GM18909 (cell line): Measurements from ENCODE around the gene PSME1.

Experiments
- ATAC-seq: cut with Tn5 transposase; IDR thresholded peaks from one replicate; pipeline ENCODE4 v1.9.1; 2021; ENCODE audit warnings: mild to moderate bottlenecking; ENCODE audit not compliant: unreplicated experiment, poor library complexity

PSME1 gene

DNA sequence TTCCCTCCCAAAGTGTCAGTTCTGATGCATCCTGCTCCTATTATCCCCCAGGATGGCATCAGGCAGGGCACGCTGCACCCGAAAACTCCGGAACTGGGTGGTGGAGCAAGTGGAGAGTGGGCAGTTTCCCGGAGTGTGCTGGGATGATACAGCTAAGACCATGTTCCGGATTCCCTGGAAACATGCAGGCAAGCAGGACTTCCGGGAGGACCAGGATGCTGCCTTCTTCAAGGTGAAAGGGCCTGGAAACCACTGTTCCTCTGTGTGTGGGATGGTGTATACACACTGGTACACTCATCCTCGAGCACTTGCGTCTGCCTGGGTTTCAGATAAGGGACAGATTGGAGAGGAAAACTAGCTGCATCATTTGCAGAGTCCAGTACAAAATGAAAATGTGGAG is 26.1 kb downstream of the PSME1 start:
- ATAC-seq, result no peak

DNA sequence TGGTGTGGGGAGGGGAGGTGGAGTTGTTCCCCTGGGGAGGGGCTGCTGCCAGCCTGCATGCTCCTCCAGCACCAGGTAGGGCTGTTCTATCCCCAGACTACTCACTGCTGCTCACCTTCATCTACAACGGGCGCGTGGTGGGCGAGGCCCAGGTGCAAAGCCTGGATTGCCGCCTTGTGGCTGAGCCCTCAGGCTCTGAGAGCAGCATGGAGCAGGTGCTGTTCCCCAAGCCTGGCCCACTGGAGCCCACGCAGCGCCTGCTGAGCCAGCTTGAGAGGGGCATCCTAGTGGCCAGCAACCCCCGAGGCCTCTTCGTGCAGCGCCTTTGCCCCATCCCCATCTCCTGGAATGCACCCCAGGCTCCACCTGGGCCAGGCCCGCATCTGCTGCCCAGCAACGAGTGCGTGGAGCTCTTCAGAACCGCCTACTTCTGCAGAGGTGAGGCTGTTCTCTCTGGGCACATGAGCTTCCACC is 28.6 kb downstream of the PSME1 start:
- no peak for ATAC-seq

DNA sequence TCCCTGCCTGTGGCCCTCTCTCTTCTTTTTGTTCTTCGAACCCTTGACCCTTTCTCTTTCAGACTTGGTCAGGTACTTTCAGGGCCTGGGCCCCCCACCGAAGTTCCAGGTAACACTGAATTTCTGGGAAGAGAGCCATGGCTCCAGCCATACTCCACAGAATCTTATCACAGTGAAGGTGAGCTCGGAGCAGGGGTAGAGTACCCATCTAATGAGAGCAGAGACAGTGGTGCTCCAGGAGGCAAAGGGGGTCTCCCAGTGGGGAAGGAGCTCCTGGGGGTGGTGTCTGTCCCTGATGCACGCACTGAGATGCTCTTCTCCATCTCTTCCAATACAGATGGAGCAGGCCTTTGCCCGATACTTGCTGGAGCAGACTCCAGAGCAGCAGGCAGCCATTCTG is 29.8 kb downstream of the PSME1 start:
- ATAC-seq, result no peak

DNA sequence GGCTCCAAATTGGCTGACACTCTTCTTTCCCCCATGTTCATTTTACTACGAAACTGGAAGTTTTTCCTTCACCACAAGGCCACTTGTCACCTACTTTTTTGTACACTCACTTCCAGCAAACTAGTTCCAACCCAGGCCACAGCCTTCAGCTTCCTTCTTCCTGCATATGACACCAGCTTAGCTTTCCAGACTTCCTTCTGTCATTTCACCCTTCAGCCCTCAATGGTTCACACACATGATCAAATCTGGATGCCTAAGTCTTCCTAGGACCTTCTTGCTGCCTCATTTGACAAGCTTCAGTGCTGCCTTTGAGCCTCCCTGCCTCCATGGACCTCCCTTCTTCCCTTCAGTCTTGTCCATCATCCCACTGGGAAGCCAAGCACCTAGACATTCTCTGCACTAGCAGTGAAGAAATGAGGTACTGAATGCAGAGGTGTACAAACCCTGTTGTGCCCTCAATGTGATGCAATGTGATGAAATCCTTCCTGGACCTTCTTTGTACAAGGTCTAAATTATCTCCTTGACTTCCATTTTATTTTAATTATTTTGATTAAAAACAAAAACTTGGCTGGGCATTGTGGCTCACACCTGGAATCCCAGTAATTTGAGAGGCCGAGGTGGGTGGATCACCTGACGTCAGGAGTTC is 31.6 kb downstream of the PSME1 start:
- no peak for ATAC-seq

DNA sequence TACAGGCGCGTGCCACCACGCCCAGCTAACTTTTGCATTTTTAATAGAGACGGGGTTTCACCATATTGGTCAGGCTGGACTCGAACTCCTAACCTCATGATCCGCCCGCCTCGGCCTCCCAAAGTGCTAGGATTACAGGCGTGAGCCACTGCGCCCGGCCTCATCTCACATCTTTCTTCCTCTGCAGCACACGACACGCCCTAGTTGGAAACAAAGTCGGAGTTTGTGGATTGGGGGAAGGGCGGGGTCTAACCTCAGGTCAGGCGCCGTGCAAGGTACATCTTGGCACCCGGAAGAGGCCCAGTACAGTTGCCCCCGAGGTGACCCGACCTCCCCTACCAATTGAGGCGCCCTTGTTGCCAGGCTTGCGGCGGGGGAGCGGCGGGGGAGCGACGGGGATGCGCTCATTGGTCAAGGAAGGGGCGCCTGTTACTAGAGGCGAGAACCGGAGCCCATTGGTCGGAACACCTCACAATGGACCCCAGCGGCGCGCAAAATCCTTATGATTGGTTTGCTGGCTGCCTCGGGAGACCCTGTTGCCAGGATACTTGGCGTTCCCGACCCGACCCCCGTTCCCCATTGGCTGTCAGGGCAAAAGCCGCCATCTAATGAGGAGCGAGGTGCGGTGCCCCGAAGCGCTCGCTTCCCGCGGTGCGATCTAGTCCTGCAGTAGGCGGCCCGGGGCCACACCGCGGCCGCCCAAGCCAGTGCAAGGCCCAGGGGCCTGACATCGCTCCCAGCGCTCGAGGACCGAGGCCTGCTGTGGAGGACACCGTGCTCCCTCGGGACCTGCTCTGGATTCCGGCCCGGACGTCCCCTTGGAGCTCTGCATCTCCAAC is 35.6 kb downstream of the PSME1 start, which contains the start of gene REC8:
Gene REC8 (plus strand): TSS at position 659 of the 839 bp plus-strand sequence. CDS start 473 bp downstream, outside the sequence.
- ATAC-seq, result peak; percentile 90

DNA sequence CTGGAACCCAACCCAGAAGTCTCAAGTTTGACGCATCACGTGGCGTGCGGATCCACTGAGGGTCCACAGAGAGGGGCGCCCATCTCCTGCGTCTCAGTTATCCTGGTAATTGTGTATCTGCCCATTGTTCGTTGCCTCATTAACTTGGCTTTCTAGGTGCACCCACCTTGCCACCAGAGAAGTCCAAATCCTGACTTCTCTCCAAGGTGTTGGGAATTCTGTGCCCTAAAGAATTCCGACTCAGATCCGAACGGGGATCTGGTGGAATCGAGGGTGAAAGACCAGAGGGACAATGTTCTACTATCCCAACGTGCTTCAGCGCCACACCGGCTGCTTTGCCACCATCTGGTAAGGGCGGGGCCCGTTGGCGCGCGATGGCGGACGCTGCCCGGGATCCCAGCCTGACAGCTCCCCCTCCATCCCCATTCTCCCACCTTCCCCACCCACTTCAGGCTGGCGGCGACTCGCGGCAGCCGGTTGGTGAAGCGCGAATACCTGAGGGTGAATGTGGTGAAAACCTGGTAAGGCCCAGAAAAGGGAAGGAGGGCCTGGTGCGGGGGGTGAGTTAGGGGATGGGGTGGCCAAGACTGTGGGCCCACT is 36.4 kb downstream of the PSME1 start:
- ATAC-seq, result no peak

DNA sequence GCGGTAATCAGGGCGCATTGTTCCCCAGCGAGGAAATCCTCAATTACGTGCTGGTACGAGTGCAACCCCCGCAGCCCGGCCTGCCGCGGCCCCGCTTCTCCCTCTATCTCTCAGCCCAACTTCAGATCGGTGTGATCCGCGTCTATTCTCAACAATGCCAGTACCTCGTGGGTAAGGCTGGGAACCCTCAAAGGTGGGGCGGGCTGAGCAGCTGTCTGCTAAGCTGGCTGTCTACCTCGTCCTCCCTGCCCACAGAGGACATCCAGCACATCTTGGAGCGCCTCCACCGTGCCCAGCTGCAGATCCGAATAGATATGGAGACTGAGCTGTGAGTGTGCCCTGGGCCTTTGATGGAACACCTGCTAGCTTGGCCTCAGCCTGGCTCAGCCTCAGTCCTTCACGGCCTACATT is 36.9 kb downstream of the PSME1 start:
- no peak for ATAC-seq

DNA sequence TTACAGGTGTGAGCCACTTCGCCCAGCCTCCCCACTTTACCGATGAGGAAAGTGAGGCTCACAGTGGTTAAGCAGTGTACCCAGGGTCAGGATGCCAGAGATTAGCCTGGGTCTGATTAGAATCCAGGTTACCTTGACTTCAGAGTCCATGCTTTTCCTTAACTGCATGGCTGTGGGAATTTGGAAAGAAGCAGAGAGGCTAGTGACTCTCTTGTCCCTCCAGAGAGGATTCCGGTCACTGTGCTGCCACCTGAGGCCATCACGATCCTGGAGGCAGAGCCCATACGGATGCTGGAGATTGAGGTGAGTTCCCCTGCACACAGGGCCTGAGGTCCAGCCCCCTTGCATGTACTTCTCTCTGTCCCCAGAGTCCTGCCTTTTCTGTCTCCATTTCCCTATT is 40.6 kb downstream of the PSME1 start:
- ATAC-seq, result no peak

DNA sequence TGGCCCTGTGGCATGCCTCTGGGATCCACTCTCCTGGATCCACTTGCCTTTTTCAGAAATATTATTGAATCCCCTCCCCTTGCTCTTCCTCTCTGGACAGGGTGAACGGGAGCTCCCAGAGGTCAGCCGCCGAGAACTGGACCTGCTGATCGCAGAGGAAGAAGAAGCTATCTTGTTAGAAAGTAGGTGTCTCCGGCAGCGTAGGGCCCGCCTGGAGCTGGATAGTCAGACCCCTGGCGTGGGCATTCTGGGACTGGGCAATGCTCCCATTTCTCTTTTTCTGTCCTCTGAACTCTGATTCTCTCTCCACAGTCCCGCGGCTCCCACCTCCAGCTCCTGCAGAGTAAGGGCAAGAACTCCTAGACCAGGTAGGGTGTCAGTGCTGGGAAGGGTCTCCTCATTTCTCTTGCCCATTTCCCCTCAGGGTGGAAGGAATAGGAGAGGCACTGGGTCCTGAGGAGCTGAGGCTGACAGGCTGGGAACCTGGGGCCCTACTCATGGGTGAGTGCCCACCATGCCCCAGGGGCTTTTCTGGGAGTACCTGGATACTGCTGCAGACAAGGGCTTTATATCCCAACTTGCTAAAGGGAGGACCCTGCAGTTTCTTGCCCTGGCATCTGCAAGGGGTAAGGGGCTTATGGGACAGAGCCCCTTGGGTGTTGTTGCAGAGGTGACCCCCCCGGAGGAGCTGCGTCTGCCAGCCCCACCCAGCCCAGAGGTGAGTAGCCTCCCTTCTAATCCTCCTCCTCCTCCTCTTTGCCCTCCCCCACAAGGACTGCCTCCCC is 41.2 kb downstream of the PSME1 start:
- no peak for ATAC-seq

DNA sequence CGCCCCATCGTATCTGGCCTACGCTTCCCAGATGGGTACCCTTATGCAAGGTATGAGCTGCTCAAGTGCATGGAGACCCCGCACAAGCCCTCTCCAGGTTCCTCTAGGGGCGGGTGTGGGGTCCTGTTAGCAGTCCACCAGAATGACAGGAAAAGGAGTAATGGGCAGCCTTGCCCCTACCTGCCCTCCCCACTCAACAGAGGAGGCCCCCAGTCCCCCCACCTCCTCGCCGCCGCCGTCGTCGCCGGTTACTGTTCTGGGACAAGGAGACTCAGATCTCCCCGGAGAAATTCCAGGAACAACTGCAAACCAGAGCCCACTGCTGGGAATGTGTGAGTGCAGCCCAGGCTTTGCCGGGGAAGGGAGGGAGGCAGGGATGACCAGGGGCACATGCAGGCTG is 41.9 kb downstream of the PSME1 start:
- no peak for ATAC-seq

DNA sequence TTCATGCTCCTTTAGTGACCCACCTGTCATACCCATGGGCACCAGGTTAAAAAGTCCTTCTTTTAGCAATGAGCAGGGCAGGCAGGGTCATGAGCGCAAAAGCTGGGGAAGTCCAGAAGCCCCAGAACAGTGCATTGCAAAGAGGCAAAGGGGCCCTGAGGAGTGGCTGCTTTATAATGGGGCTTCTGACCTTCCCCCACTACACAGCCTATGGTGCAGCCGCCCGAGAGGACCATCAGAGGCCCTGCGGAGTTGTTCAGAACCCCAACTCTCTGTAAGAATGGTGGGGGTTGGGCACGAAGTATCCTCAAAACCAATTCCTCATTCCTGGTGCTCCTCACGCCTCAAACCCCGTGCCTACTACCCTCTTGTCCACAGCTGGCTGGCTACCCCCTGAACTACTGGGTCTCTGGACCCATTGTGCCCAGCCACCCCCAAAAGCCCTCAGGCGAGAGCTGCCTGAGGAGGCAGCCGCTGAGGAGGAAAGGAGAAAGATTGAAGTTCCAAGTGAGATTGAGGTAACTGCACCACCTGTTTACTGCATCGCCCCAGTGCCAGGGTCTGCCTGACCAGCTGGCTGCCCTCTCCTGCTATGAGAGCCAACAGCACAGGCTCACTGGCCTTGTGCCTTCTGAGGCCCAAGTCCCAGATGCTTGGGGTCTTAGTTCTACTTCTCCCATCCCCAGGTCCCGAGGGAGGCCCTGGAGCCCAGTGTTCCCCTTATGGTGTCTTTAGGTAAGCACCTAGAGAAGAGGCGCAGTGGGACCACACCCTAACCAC is 42.6 kb downstream of the PSME1 start:
- ATAC-seq, result no peak

DNA sequence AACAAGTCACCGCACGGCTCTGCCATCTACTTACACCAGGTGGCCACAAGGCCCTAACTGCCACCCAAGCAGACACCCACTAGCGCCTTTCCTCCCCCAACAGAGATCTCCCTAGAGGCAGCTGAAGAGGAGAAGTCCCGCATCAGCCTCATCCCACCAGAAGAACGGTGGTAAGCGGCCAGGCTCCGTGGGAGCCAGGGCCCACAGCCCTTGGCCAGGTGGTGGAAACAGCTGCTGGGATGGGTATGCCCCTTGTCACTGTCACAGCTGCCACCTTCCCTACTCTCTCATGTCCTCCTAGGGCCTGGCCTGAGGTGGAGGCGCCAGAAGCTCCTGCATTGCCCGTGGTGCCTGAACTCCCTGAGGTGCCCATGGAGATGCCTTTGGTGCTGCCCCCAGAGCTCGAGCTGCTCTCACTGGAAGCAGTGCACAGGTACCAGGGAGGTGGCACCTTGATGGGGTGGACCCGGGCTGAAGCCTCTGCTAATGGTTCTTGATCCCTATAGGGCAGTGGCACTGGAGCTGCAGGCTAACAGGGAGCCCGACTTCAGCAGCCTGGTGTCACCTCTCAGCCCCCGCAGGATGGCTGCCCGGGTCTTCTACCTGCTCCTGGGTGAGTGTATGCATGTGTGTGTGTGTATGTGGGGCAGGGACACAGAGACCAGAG is 43.4 kb downstream of the PSME1 start:
- ATAC-seq, result no peak

DNA sequence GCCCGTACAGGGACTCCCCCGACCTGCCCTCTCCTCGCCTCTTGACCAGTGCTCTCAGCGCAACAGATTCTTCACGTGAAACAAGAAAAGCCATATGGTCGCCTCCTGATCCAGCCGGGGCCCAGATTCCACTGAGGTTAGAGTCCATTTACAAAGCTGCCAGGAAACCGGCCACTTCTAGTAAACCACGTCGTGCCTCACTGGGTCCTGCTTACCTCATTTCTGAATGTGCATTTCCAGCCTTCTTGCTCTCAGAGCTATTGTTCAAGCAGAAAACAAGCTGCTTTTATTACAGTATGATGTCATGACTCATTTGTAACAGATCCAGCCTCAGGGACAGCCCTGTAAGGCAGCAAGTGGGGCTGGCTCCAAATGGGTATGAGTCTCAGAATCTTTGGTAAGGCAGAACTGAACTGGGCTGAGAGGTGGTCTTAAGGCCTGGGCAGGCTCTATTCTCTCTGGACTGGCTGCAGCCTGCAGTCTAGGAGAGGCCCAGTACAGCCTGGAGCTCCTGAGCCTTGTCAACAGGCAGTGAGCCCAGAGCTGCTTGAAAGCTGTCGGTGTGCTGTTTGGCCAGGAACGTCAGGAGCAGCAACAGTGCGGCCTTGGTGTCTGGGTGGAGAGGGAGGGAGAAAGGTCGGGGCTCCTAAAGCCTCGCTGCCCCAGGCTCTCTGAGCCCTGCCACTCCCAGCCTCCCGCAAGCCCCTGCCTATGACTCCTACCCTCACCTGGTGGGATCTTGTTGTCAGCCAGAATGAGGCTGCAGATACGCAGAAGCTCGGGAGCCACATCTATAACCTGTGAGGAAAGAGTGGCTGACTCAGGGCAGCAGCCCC is 44.2 kb downstream of the PSME1 start:
- no peak for ATAC-seq

DNA sequence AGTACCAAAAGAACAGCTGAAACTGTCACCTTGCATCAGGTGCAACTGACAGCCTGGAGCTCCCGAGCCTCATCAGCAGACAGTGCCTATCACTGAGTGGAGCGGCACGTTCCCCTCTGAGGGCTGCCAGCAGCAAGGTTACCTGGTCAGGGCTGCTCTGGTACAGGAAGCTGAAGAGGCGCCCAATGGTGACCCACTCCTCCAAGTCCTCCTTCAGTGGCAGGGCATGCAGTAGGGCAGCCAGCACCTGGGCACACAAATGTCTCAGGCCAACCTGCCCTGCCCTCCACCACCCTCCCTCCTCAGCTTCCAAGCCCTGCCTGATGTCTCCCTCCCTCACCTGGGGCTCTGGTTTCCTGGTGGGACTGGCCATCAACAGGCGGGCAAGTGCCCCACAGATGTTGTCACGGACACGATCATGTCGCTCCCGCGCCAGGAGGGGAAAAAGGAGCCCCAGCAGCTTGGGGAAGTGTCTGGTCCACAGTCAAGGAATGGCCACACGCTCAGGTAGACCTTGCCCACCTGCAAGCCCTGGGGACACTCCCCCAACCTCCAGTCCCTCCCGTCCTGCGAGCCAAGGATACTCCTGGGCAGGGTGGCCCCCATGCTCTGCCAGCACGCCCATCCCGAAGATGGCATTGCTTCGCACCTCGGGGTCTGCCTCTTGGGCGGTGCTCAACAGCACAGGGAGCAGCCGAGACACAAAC is 45.5 kb downstream of the PSME1 start:
- no peak for ATAC-seq

DNA sequence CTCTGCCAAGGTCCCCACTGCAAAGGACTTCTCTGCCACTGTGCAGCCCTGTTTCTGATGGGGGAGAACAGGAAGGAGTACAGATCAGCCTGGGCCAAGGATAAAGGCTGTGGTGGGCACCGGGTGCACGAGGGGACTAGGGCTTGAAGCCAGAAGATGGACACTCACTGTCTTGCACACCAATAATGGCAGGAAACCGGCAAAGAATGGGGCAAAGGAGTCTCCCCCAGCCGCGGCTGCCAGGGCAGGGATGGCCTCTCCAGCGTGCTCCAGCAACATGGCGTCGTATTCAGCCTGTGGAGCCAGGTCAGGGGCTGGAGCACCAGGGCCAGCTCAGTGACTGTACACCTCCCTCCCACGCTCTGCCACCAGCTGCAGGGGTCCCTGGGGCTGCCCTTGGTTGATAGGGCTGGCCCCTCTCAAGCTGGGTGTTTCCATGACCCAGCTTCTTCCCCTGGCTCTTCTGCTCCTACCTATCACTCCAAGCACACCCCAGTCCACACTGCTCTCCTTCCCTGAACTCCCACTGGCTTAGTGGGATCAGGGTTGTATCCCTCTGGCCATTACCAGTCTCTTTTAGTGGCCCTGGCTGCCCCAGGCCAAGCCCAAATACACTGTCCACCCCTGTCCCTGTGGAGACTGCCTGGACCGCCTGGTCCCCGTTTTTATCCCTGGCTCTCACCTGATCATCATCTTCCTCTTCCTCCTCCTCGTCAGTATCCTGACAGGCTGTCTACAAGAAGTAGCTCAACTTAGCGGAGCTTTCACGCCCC is 46.3 kb downstream of the PSME1 start:
- no peak for ATAC-seq

DNA sequence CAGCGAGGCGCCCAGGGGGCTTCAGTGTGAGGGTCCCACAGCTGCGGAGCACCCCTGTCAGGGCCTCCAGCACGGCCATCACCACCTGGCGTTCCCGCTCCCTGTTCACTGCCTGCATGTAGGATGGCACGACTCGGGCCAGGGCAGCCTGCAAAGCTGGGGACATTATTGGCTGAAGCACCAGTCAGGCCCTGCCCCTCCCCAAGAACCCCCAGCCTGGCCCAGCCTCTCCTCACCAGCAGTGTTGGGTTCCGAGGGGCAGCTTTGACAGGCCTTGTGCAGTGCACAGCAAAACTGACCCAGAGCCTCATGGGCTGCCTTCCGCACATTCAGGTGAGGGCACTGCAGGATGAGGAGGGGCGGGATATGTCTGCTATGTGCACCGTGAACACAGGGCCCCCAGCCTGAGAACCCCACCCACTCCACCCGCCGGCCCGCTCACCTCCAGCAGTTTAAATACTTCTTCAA is 47.1 kb downstream of the PSME1 start:
- ATAC-seq, result no peak
